PFSK-1 (cell line): ENCODE results near the gene PTH1R.

Experiments
- FOXP2 ChIP-seq: optimal IDR thresholded peaks from 2 replicates; pipeline ENCODE3; 2011; ENCODE audit warnings: borderline replicate concordance, control low read depth, inconsistent platforms; ENCODE audit not compliant: insufficient read depth; ENCODE audit errors: extremely low read length, extremely low read depth
- POLR2AphosphoS5 ChIP-seq: IDR thresholded peaks from 2 replicates; pipeline ENCODE4 v1.6.1; 2012; ENCODE audit warnings: low read depth, mild to moderate bottlenecking, control low read depth, low read length, moderate library complexity
- REST ChIP-seq, 2 experiments: IDR thresholded peaks; 2 replicates each; pipeline versions ENCODE4 v1.6.1 to v1.8.0; 2011 to 2012; ENCODE audit warnings: low read depth in 2 of 2, low read length in 2 of 2, control low read depth in 1 of 2, inconsistent platforms in 1 of 2, mild to moderate bottlenecking in 1 of 2, moderate library complexity in 1 of 2; ENCODE audit not compliant: insufficient read depth in 1 of 2
- SIN3A ChIP-seq: IDR thresholded peaks from 2 replicates; pipeline ENCODE4 v1.6.1; 2012; ENCODE audit warnings: mild to moderate bottlenecking, low read length, moderate library complexity, borderline replicate concordance; ENCODE audit not compliant: insufficient read depth
- TAF1 ChIP-seq: IDR thresholded peaks from 2 replicates; pipeline ENCODE4 v1.6.1; 2012; ENCODE audit warnings: low read length, control low read depth, borderline replicate concordance; ENCODE audit not compliant: insufficient read depth

The PTH1R gene

GRCh38 chr3:46868948-46869347 is 8.6 kb upstream of the PTH1R start:
- TF ChIP-seq SIN3A (no peak), FOXP2 (no peak), POLR2AphosphoS5 (no peak), TAF1 (no peak), REST (IDR thresholded peaks at IDR 0.05; ENCODE audit: insufficient read depth in 1 of 2, low read depth in 2 of 2, low read length in 2 of 2) (no peak)

- TF ChIP-seq POLR2AphosphoS5 (no peak), TAF1 (no peak), FOXP2 (no peak), SIN3A (no peak), REST (IDR thresholded peaks at IDR 0.05; ENCODE audit: insufficient read depth in 1 of 2, low read depth in 2 of 2, low read length in 2 of 2) (no peak)
Observed at GRCh38 chr3:46869440-46869839, 8.1 kb upstream of the PTH1R start.

GRCh38 chr3:46870651-46871050 is 6.9 kb upstream of the PTH1R start:
- TF ChIP-seq REST (IDR thresholded peaks at IDR 0.05; ENCODE audit: insufficient read depth in 1 of 2, low read depth in 2 of 2, low read length in 2 of 2) (no peak), FOXP2 (no peak), TAF1 (no peak), SIN3A (no peak), POLR2AphosphoS5 (no peak)

- TF ChIP-seq REST (IDR thresholded peaks at IDR 0.05; ENCODE audit: insufficient read depth in 1 of 2, low read depth in 2 of 2, low read length in 2 of 2) (no peak), POLR2AphosphoS5 (no peak)
Observed at GRCh38 chr3:46871222-46871621, 6.3 kb upstream of the PTH1R start.

DNA sequence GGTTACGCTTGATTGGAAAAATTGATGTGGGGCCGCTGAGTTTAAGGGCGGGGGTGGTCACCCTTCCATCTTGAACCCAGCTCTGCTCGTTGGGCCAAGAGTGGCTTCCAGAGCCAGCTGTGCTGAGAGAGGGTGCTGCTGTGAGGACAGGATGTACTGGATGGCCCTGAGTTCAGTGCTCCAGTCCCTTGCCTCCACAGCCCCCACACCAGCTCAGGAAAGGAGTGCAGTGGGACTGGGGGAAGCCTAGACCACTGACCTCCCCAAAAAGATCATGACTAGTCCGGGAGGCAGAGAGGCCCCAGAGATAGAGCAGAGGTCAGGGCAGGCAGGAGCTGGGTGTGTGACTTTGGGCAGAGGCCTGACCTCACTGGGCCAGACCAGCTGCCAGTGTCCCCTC is 4.0 kb upstream of the PTH1R start:
- TF ChIP-seq FOXP2 (no peak), POLR2AphosphoS5 (no peak), REST (IDR thresholded peaks at IDR 0.05; ENCODE audit: insufficient read depth in 1 of 2, low read depth in 2 of 2, low read length in 2 of 2) (no peak), TAF1 (no peak), SIN3A (no peak)
